ENCODE measurements around the gene FAT1.
A peak's percentile ranks its signal among the peaks of the same experiment; 100 is the strongest.

Gene FAT1

GRCh38 chr4:186707996-186708395, 15.7 kb downstream of the FAT1 start:
- H3K9me3 ChIP-seq (ENCODE audit: control insufficient read depth, insufficient read depth, low read depth, low read length) = 0 out of 2 replicates have a peak, but pooled peaks cover under 1% of the 10 kb centered on the region
- no peak overlapping the region for H3K4me3 ChIP-seq (ENCODE audit: low read depth, low read length)
- H3K9ac ChIP-seq (ENCODE audit: low read length) = no peak overlapping the region
- no peaks in the 10 kb centered on the region for H3K27me3 ChIP-seq (ENCODE audit: control insufficient read depth, insufficient read depth, low read length)
- peaks cover 52% of the 10 kb centered on the region for H3K36me3 ChIP-seq (ENCODE audit: control insufficient read depth, insufficient read depth, low read length)
- no peak overlapping the region for H3K27ac ChIP-seq (ENCODE audit: low read depth, low read length)
- peaks cover 9% of the 10 kb centered on the region; the same call in 1 of the 2 replicates for H3K4me1 ChIP-seq (ENCODE audit: control insufficient read depth, insufficient read depth, low read length)

- H3K4me3 ChIP-seq (ENCODE audit: low read depth, low read length) = no peak overlapping the region
- no peaks in the 10 kb centered on the region for H3K27me3 ChIP-seq (ENCODE audit: control insufficient read depth, insufficient read depth, low read length)
- H3K9ac ChIP-seq (ENCODE audit: low read length) = no peak overlapping the region
- H3K9me3 ChIP-seq (ENCODE audit: control insufficient read depth, insufficient read depth, low read depth, low read length) = no peaks in the 10 kb centered on the region
- H3K27ac ChIP-seq (ENCODE audit: low read depth, low read length) = no peak overlapping the region
- H3K4me1 ChIP-seq (ENCODE audit: control insufficient read depth, insufficient read depth, low read length) = peaks cover 13% of the 10 kb centered on the region
- peaks cover 52% of the 10 kb centered on the region for H3K36me3 ChIP-seq (ENCODE audit: control insufficient read depth, insufficient read depth, low read length)
Measured at GRCh38 chr4:186707574-186707973, 16.1 kb downstream of the FAT1 start.

GRCh38 chr4:186704057-186704456, 19.6 kb downstream of the FAT1 start:
- Histone ChIP-seq H3K36me3 (ENCODE audit: control insufficient read depth, insufficient read depth, low read length) (peaks cover 55% of the 10 kb centered on the region), H3K27ac (ENCODE audit: low read depth, low read length) (no peak overlapping the region), H3K9ac (ENCODE audit: low read length) (no peak overlapping the region), H3K9me3 (ENCODE audit: control insufficient read depth, insufficient read depth, low read depth, low read length) (no peaks in the 10 kb centered on the region), H3K4me3 (ENCODE audit: low read depth, low read length) (no peak overlapping the region), H3K27me3 (ENCODE audit: control insufficient read depth, insufficient read depth, low read length) (no peaks in the 10 kb centered on the region), H3K4me1 (ENCODE audit: control insufficient read depth, insufficient read depth, low read length) (peaks cover 42% of the 10 kb centered on the region)

GRCh38 chr4:186703510-186703909, 20.1 kb downstream of the FAT1 start:
- no peak overlapping the region for H3K4me3 ChIP-seq (ENCODE audit: low read depth, low read length)
- no peak overlapping the region for H3K9ac ChIP-seq (ENCODE audit: low read length)
- H3K9me3 ChIP-seq (ENCODE audit: control insufficient read depth, insufficient read depth, low read depth, low read length) = no peaks in the 10 kb centered on the region
- peaks cover 42% of the 10 kb centered on the region for H3K4me1 ChIP-seq (ENCODE audit: control insufficient read depth, insufficient read depth, low read length)
- H3K27me3 ChIP-seq (ENCODE audit: control insufficient read depth, insufficient read depth, low read length) = no peaks in the 10 kb centered on the region
- no peak overlapping the region for H3K27ac ChIP-seq (ENCODE audit: low read depth, low read length)
- H3K36me3 ChIP-seq (ENCODE audit: control insufficient read depth, insufficient read depth, low read length) = peaks cover 52% of the 10 kb centered on the region

GRCh38 chr4:186702940-186703339, 20.7 kb downstream of the FAT1 start:
- no peak overlapping the region for H3K9ac ChIP-seq (ENCODE audit: low read length)
- no peak overlapping the region for H3K27ac ChIP-seq (ENCODE audit: low read depth, low read length)
- H3K4me1 ChIP-seq (ENCODE audit: control insufficient read depth, insufficient read depth, low read length) = peaks cover 42% of the 10 kb centered on the region
- H3K9me3 ChIP-seq (ENCODE audit: control insufficient read depth, insufficient read depth, low read depth, low read length) = no peaks in the 10 kb centered on the region
- H3K4me3 ChIP-seq (ENCODE audit: low read depth, low read length) = no peak overlapping the region
- no peaks in the 10 kb centered on the region for H3K27me3 ChIP-seq (ENCODE audit: control insufficient read depth, insufficient read depth, low read length)
- H3K36me3 ChIP-seq (ENCODE audit: control insufficient read depth, insufficient read depth, low read length) = peaks cover 49% of the 10 kb centered on the region

- Histone ChIP-seq H3K9ac (ENCODE audit: low read length) (no peak overlapping the region), H3K4me1 (ENCODE audit: control insufficient read depth, insufficient read depth, low read length) (peaks cover 42% of the 10 kb centered on the region), H3K27ac (ENCODE audit: low read depth, low read length) (no peak overlapping the region), H3K36me3 (ENCODE audit: control insufficient read depth, insufficient read depth, low read length) (peaks cover 48% of the 10 kb centered on the region), H3K4me3 (ENCODE audit: low read depth, low read length) (no peak overlapping the region; the same call in 1 of the 2 replicates), H3K9me3 (ENCODE audit: control insufficient read depth, insufficient read depth, low read depth, low read length) (peaks cover under 1% of the 10 kb centered on the region; the same call in 1 of the 2 replicates), H3K27me3 (ENCODE audit: control insufficient read depth, insufficient read depth, low read length) (no peaks in the 10 kb centered on the region)
Measured at GRCh38 chr4:186702297-186702696, 21.4 kb downstream of the FAT1 start.

- Histone ChIP-seq H3K36me3 (ENCODE audit: control insufficient read depth, insufficient read depth, low read length) (peaks cover 46% of the 10 kb centered on the region), H3K4me3 (ENCODE audit: low read depth, low read length) (no peak overlapping the region; the same call in 1 of the 2 replicates)
Measured at GRCh38 chr4:186701788-186702187, 21.9 kb downstream of the FAT1 start.

GRCh38 chr4:186701273-186701672, 22.4 kb downstream of the FAT1 start:
- peaks cover 44% of the 10 kb centered on the region for H3K4me1 ChIP-seq (ENCODE audit: control insufficient read depth, insufficient read depth, low read length)
- H3K9me3 ChIP-seq (ENCODE audit: control insufficient read depth, insufficient read depth, low read depth, low read length) = peaks cover 2% of the 10 kb centered on the region; the same call in 1 of the 2 replicates
- H3K4me3 ChIP-seq (ENCODE audit: low read depth, low read length) = no peak overlapping the region
- H3K9ac ChIP-seq (ENCODE audit: low read length) = peak overlapping the region; percentile 23
- no peak overlapping the region for H3K27ac ChIP-seq (ENCODE audit: low read depth, low read length)
- H3K27me3 ChIP-seq (ENCODE audit: control insufficient read depth, insufficient read depth, low read length) = no peaks in the 10 kb centered on the region
- H3K36me3 ChIP-seq (ENCODE audit: control insufficient read depth, insufficient read depth, low read length) = peaks cover 41% of the 10 kb centered on the region

More at GRCh38 chr4:186701788-186702187, 21.9 kb downstream of the FAT1 start:
- Histone ChIP-seq H3K9ac (ENCODE audit: low read length) (no peak overlapping the region), H3K27me3 (ENCODE audit: control insufficient read depth, insufficient read depth, low read length) (no peaks in the 10 kb centered on the region), H3K9me3 (ENCODE audit: control insufficient read depth, insufficient read depth, low read depth, low read length) (peaks cover 2% of the 10 kb centered on the region; the same call in 1 of the 2 replicates), H3K27ac (ENCODE audit: low read depth, low read length) (no peak overlapping the region), H3K4me1 (ENCODE audit: control insufficient read depth, insufficient read depth, low read length) (peaks cover 42% of the 10 kb centered on the region)

GRCh38 chr4:186700746-186701145, 22.9 kb downstream of the FAT1 start:
- H3K27ac ChIP-seq (ENCODE audit: low read depth, low read length) = no peak overlapping the region
- peaks cover 2% of the 10 kb centered on the region; the same call in 1 of the 2 replicates for H3K9me3 ChIP-seq (ENCODE audit: control insufficient read depth, insufficient read depth, low read depth, low read length)
- H3K9ac ChIP-seq (ENCODE audit: low read length) = peak overlapping the region; percentile 22
- H3K4me1 ChIP-seq (ENCODE audit: control insufficient read depth, insufficient read depth, low read length) = peaks cover 49% of the 10 kb centered on the region
- no peaks in the 10 kb centered on the region for H3K27me3 ChIP-seq (ENCODE audit: control insufficient read depth, insufficient read depth, low read length)
- peaks cover 35% of the 10 kb centered on the region for H3K36me3 ChIP-seq (ENCODE audit: control insufficient read depth, insufficient read depth, low read length)
- no peak overlapping the region for H3K4me3 ChIP-seq (ENCODE audit: low read depth, low read length)

- H3K9me3 ChIP-seq (ENCODE audit: control insufficient read depth, insufficient read depth, low read depth, low read length) = peaks cover 2% of the 10 kb centered on the region; the same call in 1 of the 2 replicates
- peaks cover 28% of the 10 kb centered on the region; the same call in 1 of the 2 replicates for H3K36me3 ChIP-seq (ENCODE audit: control insufficient read depth, insufficient read depth, low read length)
- no peaks in the 10 kb centered on the region for H3K27me3 ChIP-seq (ENCODE audit: control insufficient read depth, insufficient read depth, low read length)
- H3K4me1 ChIP-seq (ENCODE audit: control insufficient read depth, insufficient read depth, low read length) = peaks cover 55% of the 10 kb centered on the region
- H3K27ac ChIP-seq (ENCODE audit: low read depth, low read length) = no peak overlapping the region
- H3K9ac ChIP-seq (ENCODE audit: low read length) = no peak overlapping the region
- H3K4me3 ChIP-seq (ENCODE audit: low read depth, low read length) = no peak overlapping the region
Measured at GRCh38 chr4:186699881-186700397, 23.7 kb downstream of the FAT1 start.

- Histone ChIP-seq H3K9me3 (ENCODE audit: control insufficient read depth, insufficient read depth, low read depth, low read length) (peaks cover 2% of the 10 kb centered on the region; the same call in 1 of the 2 replicates), H3K9ac (ENCODE audit: low read length) (no peak overlapping the region), H3K27ac (ENCODE audit: low read depth, low read length) (no peak overlapping the region), H3K27me3 (ENCODE audit: control insufficient read depth, insufficient read depth, low read length) (no peaks in the 10 kb centered on the region), H3K4me1 (ENCODE audit: control insufficient read depth, insufficient read depth, low read length) (peaks cover 55% of the 10 kb centered on the region), H3K4me3 (ENCODE audit: low read depth, low read length) (no peak overlapping the region), H3K36me3 (ENCODE audit: control insufficient read depth, insufficient read depth, low read length) (peaks cover 28% of the 10 kb centered on the region; the same call in 1 of the 2 replicates)
Measured at GRCh38 chr4:186699298-186699697, 24.4 kb downstream of the FAT1 start.

Measured in HUES6 (cell line).